ENCODE results near the gene CFAP251.

Gene CFAP251

GRCh38 chr12:121946313-121947025, 28.1 kb downstream of the CFAP251 start:
- no peaks in the 10 kb centered on the region for H3K27me3 ChIP-seq (ENCODE audit: insufficient read depth, low read length)
- no peak overlapping the region for H2BK5ac ChIP-seq (ENCODE audit: low read depth, low read length, poor library complexity)
- H2AK5ac ChIP-seq (ENCODE audit: low read length), result no peak overlapping the region
- no peak overlapping the region for H2BK12ac ChIP-seq (ENCODE audit: low read length)
- no peak overlapping the region for H3K27ac ChIP-seq (ENCODE audit: low read depth, low read length)
- H3K4me2 ChIP-seq (ENCODE audit: low read length), result no peak overlapping the region
- no peak overlapping the region for H3K9ac ChIP-seq (ENCODE audit: low read length)
- no peak overlapping the region for H4K8ac ChIP-seq (ENCODE audit: low read depth, low read length)
- H3K14ac ChIP-seq (ENCODE audit: low read length), result no peak overlapping the region
- no peak overlapping the region for H4K12ac ChIP-seq (ENCODE audit: low read depth, low read length)
- no peaks in the 10 kb centered on the region for H3K79me2 ChIP-seq (ENCODE audit: control insufficient read depth, insufficient read depth, low read length, poor library complexity)
- H3K4ac ChIP-seq (ENCODE audit: low read depth, low read length), result no peak overlapping the region
- H2AFZ ChIP-seq (ENCODE audit: insufficient read depth, low read length, poor library complexity), result no peak overlapping the region
- H3K18ac ChIP-seq (ENCODE audit: low read length), result no peak overlapping the region
- no peak overlapping the region for H3K23ac ChIP-seq (ENCODE audit: low read length)
- no peaks in the 10 kb centered on the region for H3K36me3 ChIP-seq (ENCODE audit: control insufficient read depth in 1 of 2, insufficient read depth in 2 of 2, low read length in 2 of 2)
- DNase-seq, result no peak
- H3K4me1 ChIP-seq (ENCODE audit: control insufficient read depth in 1 of 2, insufficient read depth in 2 of 2, low read length in 2 of 2), result peaks cover 0 to 4% of the 10 kb centered on the region in 2 experiments
- WGBS (ENCODE audit: extremely low coverage, insufficient coverage, insufficient read length), result no CpG with 5 or more reads among the region's 2 CpGs
- peaks cover 3% of the 10 kb centered on the region for H3K79me1 ChIP-seq (ENCODE audit: low read length)
- no peaks in the 10 kb centered on the region for H3K9me3 ChIP-seq (ENCODE audit: insufficient read depth, low read depth, low read length)
- peak overlapping the region; percentile 5 for H4K91ac ChIP-seq (ENCODE audit: low read depth, low read length)
- no peak overlapping the region for H2BK120ac ChIP-seq (ENCODE audit: insufficient read depth, low read length, poor library complexity)
- H3K4me3 ChIP-seq (ENCODE audit: low read depth, low read length), result no peak overlapping the region

GRCh38 chr12:121947981-121948380, 29.6 kb downstream of the CFAP251 start:
- peaks cover 3% of the 10 kb centered on the region for H3K79me1 ChIP-seq (ENCODE audit: low read length)
- H3K36me3 ChIP-seq (ENCODE audit: control insufficient read depth in 1 of 2, insufficient read depth in 2 of 2, low read length in 2 of 2), result no peaks in the 10 kb centered on the region
- H3K14ac ChIP-seq (ENCODE audit: low read length), result no peak overlapping the region
- H3K9ac ChIP-seq (ENCODE audit: low read length), result no peak overlapping the region
- peaks cover 0 to 4% of the 10 kb centered on the region in 2 experiments for H3K4me1 ChIP-seq (ENCODE audit: control insufficient read depth in 1 of 2, insufficient read depth in 2 of 2, low read length in 2 of 2)
- H3K23ac ChIP-seq (ENCODE audit: low read length), result no peak overlapping the region
- no peak for DNase-seq
- WGBS (ENCODE audit: extremely low coverage, insufficient coverage, insufficient read length), result no CpG with 5 or more reads among the region's 2 CpGs
- H2BK12ac ChIP-seq (ENCODE audit: low read length), result no peak overlapping the region
- no peak overlapping the region for H3K4me2 ChIP-seq (ENCODE audit: low read length)
- no peak overlapping the region for H2BK5ac ChIP-seq (ENCODE audit: low read depth, low read length, poor library complexity)
- H3K4me3 ChIP-seq (ENCODE audit: low read depth, low read length), result no peak overlapping the region
- H4K91ac ChIP-seq (ENCODE audit: low read depth, low read length), result no peak overlapping the region
- H3K18ac ChIP-seq (ENCODE audit: low read length), result no peak overlapping the region
- H2AK5ac ChIP-seq (ENCODE audit: low read length), result no peak overlapping the region
- no peak overlapping the region for H3K4ac ChIP-seq (ENCODE audit: low read depth, low read length)
- H3K79me2 ChIP-seq (ENCODE audit: control insufficient read depth, insufficient read depth, low read length, poor library complexity), result no peaks in the 10 kb centered on the region
- no peak overlapping the region for H3K27ac ChIP-seq (ENCODE audit: low read depth, low read length)
- no peak overlapping the region for H4K8ac ChIP-seq (ENCODE audit: low read depth, low read length)
- no peak overlapping the region for H2AFZ ChIP-seq (ENCODE audit: insufficient read depth, low read length, poor library complexity)
- no peaks in the 10 kb centered on the region for H3K9me3 ChIP-seq (ENCODE audit: insufficient read depth, low read depth, low read length)
- H2BK120ac ChIP-seq (ENCODE audit: insufficient read depth, low read length, poor library complexity), result no peak overlapping the region
- no peaks in the 10 kb centered on the region for H3K27me3 ChIP-seq (ENCODE audit: insufficient read depth, low read length)
- no peak overlapping the region for H4K12ac ChIP-seq (ENCODE audit: low read depth, low read length)

- Histone ChIP-seq H4K12ac (ENCODE audit: low read depth, low read length) (no peak overlapping the region), H3K79me1 (ENCODE audit: low read length) (peaks cover 3% of the 10 kb centered on the region), H3K79me2 (ENCODE audit: control insufficient read depth, insufficient read depth, low read length, poor library complexity) (no peaks in the 10 kb centered on the region), H3K23ac (ENCODE audit: low read length) (no peak overlapping the region), H3K4ac (ENCODE audit: low read depth, low read length) (no peak overlapping the region), H2AFZ (ENCODE audit: insufficient read depth, low read length, poor library complexity) (no peak overlapping the region), H3K9ac (ENCODE audit: low read length) (no peak overlapping the region), H3K4me3 (ENCODE audit: low read depth, low read length) (no peak overlapping the region), H2BK120ac (ENCODE audit: insufficient read depth, low read length, poor library complexity) (no peak overlapping the region), H4K91ac (ENCODE audit: low read depth, low read length) (no peak overlapping the region), H4K8ac (ENCODE audit: low read depth, low read length) (no peak overlapping the region), H2BK5ac (ENCODE audit: low read depth, low read length, poor library complexity) (no peak overlapping the region), H3K4me1 (ENCODE audit: control insufficient read depth in 1 of 2, insufficient read depth in 2 of 2, low read length in 2 of 2) (peaks cover 0 to 4% of the 10 kb centered on the region in 2 experiments), H2BK12ac (ENCODE audit: low read length) (no peak overlapping the region), H3K14ac (ENCODE audit: low read length) (no peak overlapping the region), H3K36me3 (ENCODE audit: control insufficient read depth in 1 of 2, insufficient read depth in 2 of 2, low read length in 2 of 2) (no peaks in the 10 kb centered on the region), H3K18ac (ENCODE audit: low read length) (no peak overlapping the region), H3K9me3 (ENCODE audit: insufficient read depth, low read depth, low read length) (no peaks in the 10 kb centered on the region), H2AK5ac (ENCODE audit: low read length) (no peak overlapping the region), H3K4me2 (ENCODE audit: low read length) (no peak overlapping the region), H3K27ac (ENCODE audit: low read depth, low read length) (peak overlapping the region; percentile 40), H3K27me3 (ENCODE audit: insufficient read depth, low read length) (no peaks in the 10 kb centered on the region)
- WGBS (ENCODE audit: extremely low coverage, insufficient coverage, insufficient read length), result no CpG with 5 or more reads among the region's 4 CpGs
- peak; percentile 55 to 87 for DNase-seq
Observed at GRCh38 chr12:121949648-121950397, 31.4 kb downstream of the CFAP251 start.

GRCh38 chr12:121953117-121953692, 34.8 kb downstream of the CFAP251 start:
- H3K27me3 ChIP-seq (ENCODE audit: insufficient read depth, low read length), result no peaks in the 10 kb centered on the region
- H3K36me3 ChIP-seq (ENCODE audit: control insufficient read depth in 1 of 2, insufficient read depth in 2 of 2, low read length in 2 of 2), result no peaks in the 10 kb centered on the region
- H4K91ac ChIP-seq (ENCODE audit: low read depth, low read length), result no peak overlapping the region
- WGBS (ENCODE audit: extremely low coverage, insufficient coverage, insufficient read length), result no CpG with 5 or more reads among the region's 4 CpGs
- no peak overlapping the region for H4K8ac ChIP-seq (ENCODE audit: low read depth, low read length)
- H2BK12ac ChIP-seq (ENCODE audit: low read length), result no peak overlapping the region
- no peak overlapping the region for H3K4ac ChIP-seq (ENCODE audit: low read depth, low read length)
- no peaks in the 10 kb centered on the region for H3K79me2 ChIP-seq (ENCODE audit: control insufficient read depth, insufficient read depth, low read length, poor library complexity)
- no peak overlapping the region for H2AK5ac ChIP-seq (ENCODE audit: low read length)
- no peaks in the 10 kb centered on the region for H3K9me3 ChIP-seq (ENCODE audit: insufficient read depth, low read depth, low read length)
- H3K79me1 ChIP-seq (ENCODE audit: low read length), result peaks cover 2% of the 10 kb centered on the region
- DNase-seq, result no peak
- no peak overlapping the region for H3K14ac ChIP-seq (ENCODE audit: low read length)
- no peak overlapping the region for H3K4me3 ChIP-seq (ENCODE audit: low read depth, low read length)
- H2AFZ ChIP-seq (ENCODE audit: insufficient read depth, low read length, poor library complexity), result no peak overlapping the region
- H3K4me1 ChIP-seq (ENCODE audit: control insufficient read depth in 1 of 2, insufficient read depth in 2 of 2, low read length in 2 of 2), result peaks cover 0 to 2% of the 10 kb centered on the region in 2 experiments
- H3K18ac ChIP-seq (ENCODE audit: low read length), result no peak overlapping the region
- H4K12ac ChIP-seq (ENCODE audit: low read depth, low read length), result no peak overlapping the region
- no peak overlapping the region for H3K9ac ChIP-seq (ENCODE audit: low read length)
- H3K23ac ChIP-seq (ENCODE audit: low read length), result no peak overlapping the region
- H3K27ac ChIP-seq (ENCODE audit: low read depth, low read length), result no peak overlapping the region
- H3K4me2 ChIP-seq (ENCODE audit: low read length), result no peak overlapping the region
- H2BK5ac ChIP-seq (ENCODE audit: low read depth, low read length, poor library complexity), result no peak overlapping the region
- H2BK120ac ChIP-seq (ENCODE audit: insufficient read depth, low read length, poor library complexity), result no peak overlapping the region
